Type B pancreatic cell (in vitro differentiated cells): Measurements from ENCODE around the gene IL17RA. TPM values are rescaled to one million over a fixed set of nuclear protein-coding genes. Genes with fewer than 3 reads are reported as not detected.
A peak's percentile ranks its signal among the peaks of the same experiment; 100 is the strongest.

Source experiments
- DNase-seq: peaks from one replicate; pipeline ENCODE4 v3.0.0; 2021; ENCODE audit warnings: mixed read lengths; ENCODE audit not compliant: unreplicated experiment; ENCODE audit errors: extremely low spot score
- H3K27ac Mint-ChIP-seq: 2 replicates; pipeline ENCODE4 v1.8.0; 2021; ENCODE audit warnings: mild to moderate bottlenecking, mixed read lengths
- H3K27me3 Mint-ChIP-seq: 2 replicates; pipeline ENCODE4 v1.8.0; 2021; ENCODE audit warnings: mixed read lengths
- H3K36me3 Mint-ChIP-seq: 2 replicates; pipeline ENCODE4 v1.8.0; 2021; ENCODE audit warnings: mixed read lengths
- H3K4me1 Mint-ChIP-seq: one replicate; pipeline ENCODE4 v1.8.0; 2021; ENCODE audit warnings: mixed read lengths; ENCODE audit not compliant: unreplicated experiment
- H3K4me3 Mint-ChIP-seq: 2 replicates; pipeline ENCODE4 v1.8.0; 2021; ENCODE audit warnings: mild to moderate bottlenecking, mixed read lengths
- H3K9me3 Mint-ChIP-seq: 2 replicates; pipeline ENCODE4 v1.8.0; 2021; ENCODE audit warnings: mixed read lengths
- total RNA-seq: library from RNA; stranded (reverse); gene quantifications from 2 replicates; pipeline ENCODE4 v1.2.1, GENCODE V29; 2021; ENCODE audit warnings: low replicate concordance
- TF ChIP-seq, protein P1 (sequence below): fragments of 200-600 bp; sonication (generic); conservative IDR thresholded peaks from 2 replicates; pipeline ENCODE4 v1.5.0; 2021; ENCODE audit warnings: antibody characterized with exemption, mild to moderate bottlenecking

Gene IL17RA
- total RNA-seq, 1 donor from 2014 or later, result 8.0 TPM

GRCh38 chr22:17091851-17092250 is 7.1 kb downstream of the IL17RA start:
- H3K4me1 Mint-ChIP-seq, result no peaks in the 10 kb centered on the region
- H3K27ac Mint-ChIP-seq, result no peak overlapping the region
- H3K27me3 Mint-ChIP-seq, result peaks cover 6% of the 10 kb centered on the region
- no peak for DNase-seq
- TF ChIP-seq, protein P1, sequence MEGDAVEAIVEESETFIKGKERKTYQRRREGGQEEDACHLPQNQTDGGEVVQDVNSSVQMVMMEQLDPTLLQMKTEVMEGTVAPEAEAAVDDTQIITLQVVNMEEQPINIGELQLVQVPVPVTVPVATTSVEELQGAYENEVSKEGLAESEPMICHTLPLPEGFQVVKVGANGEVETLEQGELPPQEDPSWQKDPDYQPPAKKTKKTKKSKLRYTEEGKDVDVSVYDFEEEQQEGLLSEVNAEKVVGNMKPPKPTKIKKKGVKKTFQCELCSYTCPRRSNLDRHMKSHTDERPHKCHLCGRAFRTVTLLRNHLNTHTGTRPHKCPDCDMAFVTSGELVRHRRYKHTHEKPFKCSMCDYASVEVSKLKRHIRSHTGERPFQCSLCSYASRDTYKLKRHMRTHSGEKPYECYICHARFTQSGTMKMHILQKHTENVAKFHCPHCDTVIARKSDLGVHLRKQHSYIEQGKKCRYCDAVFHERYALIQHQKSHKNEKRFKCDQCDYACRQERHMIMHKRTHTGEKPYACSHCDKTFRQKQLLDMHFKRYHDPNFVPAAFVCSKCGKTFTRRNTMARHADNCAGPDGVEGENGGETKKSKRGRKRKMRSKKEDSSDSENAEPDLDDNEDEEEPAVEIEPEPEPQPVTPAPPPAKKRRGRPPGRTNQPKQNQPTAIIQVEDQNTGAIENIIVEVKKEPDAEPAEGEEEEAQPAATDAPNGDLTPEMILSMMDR, result no peak
- H3K4me3 Mint-ChIP-seq, result no peak overlapping the region
- no peaks in the 10 kb centered on the region for H3K36me3 Mint-ChIP-seq
- H3K9me3 Mint-ChIP-seq, result no peaks in the 10 kb centered on the region

- Mint-ChIP-seq H3K4me3 (no peak overlapping the region), H3K27ac (no peak overlapping the region), H3K36me3 (no peaks in the 10 kb centered on the region), H3K9me3 (no peaks in the 10 kb centered on the region), H3K27me3 (no peaks in the 10 kb centered on the region), H3K4me1 (no peaks in the 10 kb centered on the region)
- DNase-seq, result no peak
- TF ChIP-seq, protein P1, result no peak
Observed at GRCh38 chr22:17093081-17093480, 8.3 kb downstream of the IL17RA start.

GRCh38 chr22:17095538-17095937 is 10.7 kb downstream of the IL17RA start:
- Mint-ChIP-seq H3K4me3 (no peak overlapping the region), H3K27me3 (no peaks in the 10 kb centered on the region), H3K4me1 (no peaks in the 10 kb centered on the region), H3K9me3 (no peaks in the 10 kb centered on the region), H3K36me3 (no peaks in the 10 kb centered on the region), H3K27ac (no peak overlapping the region)
- TF ChIP-seq, protein P1, result peak; percentile 64
- no peak for DNase-seq

DNA sequence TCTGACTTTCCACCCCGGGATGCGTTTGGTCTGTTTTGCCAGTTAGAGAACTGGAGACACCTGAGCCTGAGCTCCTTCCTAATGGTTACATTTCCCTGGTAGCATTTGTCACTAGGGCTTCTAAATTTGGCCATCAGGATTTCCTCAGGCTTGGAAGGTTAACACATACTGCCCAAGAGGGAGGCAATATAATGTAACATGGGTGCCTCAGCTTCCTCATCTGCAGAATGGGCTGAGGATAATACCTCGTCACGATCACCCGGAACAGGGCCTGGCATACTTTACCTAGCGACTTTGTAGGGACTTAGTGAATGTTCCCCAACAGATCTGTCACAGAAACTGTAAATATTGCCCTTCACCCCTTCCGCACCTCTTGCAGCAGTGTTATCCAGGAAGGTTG is 11.3 kb downstream of the IL17RA start:
- Mint-ChIP-seq H3K9me3 (no peaks in the 10 kb centered on the region), H3K36me3 (peaks cover 4% of the 10 kb centered on the region), H3K4me3 (no peak overlapping the region), H3K27ac (no peak overlapping the region), H3K4me1 (no peaks in the 10 kb centered on the region), H3K27me3 (no peaks in the 10 kb centered on the region)
- DNase-seq, result no peak
- TF ChIP-seq, protein P1, result no peak

GRCh38 chr22:17097062-17097461 is 12.3 kb downstream of the IL17RA start:
- Mint-ChIP-seq H3K9me3 (no peaks in the 10 kb centered on the region), H3K4me1 (no peaks in the 10 kb centered on the region), H3K27me3 (no peaks in the 10 kb centered on the region), H3K4me3 (no peak overlapping the region), H3K27ac (no peak overlapping the region), H3K36me3 (peaks cover 4% of the 10 kb centered on the region)
- TF ChIP-seq, protein P1, result no peak
- DNase-seq, result no peak

GRCh38 chr22:17097701-17098100 is 12.9 kb downstream of the IL17RA start:
- Mint-ChIP-seq H3K27me3 (no peaks in the 10 kb centered on the region), H3K27ac (no peak overlapping the region)

More at GRCh38 chr22:17097701-17098100, 12.9 kb downstream of the IL17RA start:
- Mint-ChIP-seq H3K4me1 (no peaks in the 10 kb centered on the region), H3K9me3 (no peaks in the 10 kb centered on the region), H3K4me3 (no peak overlapping the region), H3K36me3 (peaks cover 4% of the 10 kb centered on the region)
- TF ChIP-seq, protein P1, result no peak
- DNase-seq, result no peak
